Transverse colon (tissue), 4 donors: Measurements from ENCODE around the gene AVEN. TPM values are rescaled to one million over a fixed set of nuclear protein-coding genes. Genes with fewer than 3 reads are reported as not detected.

ENCODE experiments used
- DNase-seq: peaks from one replicate; pipeline ENCODE4 v3.0.0-alpha.2; 2019
- H3K27ac ChIP-seq, 4 donors: fragments of 200-600 bp; sonication (generic); 2 replicates each; pipeline ENCODE4 v1.5.1; 2016 to 2018; ENCODE audit warnings: inconsistent platforms in 4 of 4
- H3K27me3 ChIP-seq: fragments of 200-600 bp; sonication (generic); 2 replicates; pipeline ENCODE4 v1.5.1; 2017; ENCODE audit warnings: inconsistent platforms
- H3K36me3 ChIP-seq, 4 donors: fragments of 200-600 bp; sonication (generic); 2 replicates each; pipeline ENCODE4 v1.5.1; 2017 to 2019; ENCODE audit warnings: inconsistent platforms in 4 of 4
- H3K4me1 ChIP-seq, 4 donors: fragments of 200-600 bp; sonication (generic); 2 replicates each; pipeline ENCODE4 v1.5.1; 2017 to 2020; ENCODE audit warnings: inconsistent platforms in 4 of 4
- H3K4me3 ChIP-seq, 4 donors: fragments of 200-600 bp; sonication (generic); 1 replicate in 1 of 4; 2 replicates in 3 of 4; pipeline versions ENCODE4 v1.5.1 to v1.6.1; 2017 to 2019; ENCODE audit warnings: inconsistent platforms in 4 of 4
- H3K9me3 ChIP-seq, 2 donors: fragments of 200-600 bp; sonication (generic); 2 replicates each; pipeline ENCODE4 v1.5.1; 2017 to 2019; ENCODE audit warnings: inconsistent platforms in 2 of 2
- EP300 ChIP-seq: sonication (generic); formaldehyde crosslinking; IDR thresholded peaks from one replicate; pipeline ENCODE4 v1.6.1; 2017; ENCODE audit warnings: antibody characterized with exemption, low read depth
- POLR2A ChIP-seq: fragments of 450-650 bp; IDR thresholded peaks from one replicate; pipeline ENCODE4 v1.6.1; 2016; ENCODE audit warnings: antibody characterized with exemption, mild to moderate bottlenecking, moderate library complexity
- POLR2AphosphoS5 ChIP-seq, 3 donors: sonication (generic); formaldehyde crosslinking; IDR thresholded peaks; one replicate each; pipeline ENCODE4 v1.6.1; 2016; ENCODE audit warnings: antibody characterized with exemption in 3 of 3
- WGBS, 2 donors: methylation state at CpG; one replicate each; pipeline ENCODE4 v1.1.5; 2018; ENCODE audit warnings: low coverage in 1 of 2; 5-methylcytosine and 5-hydroxymethylcytosine counted together
- in situ Hi-C, 4 donors: fragments of 200-750 bp; cut with MboI; loops; one replicate each; pipeline versions ENCODE4 v1.15.0 to v1.15.1; 2017; ENCODE audit warnings: low sequenced_read_pairs in 3 of 4, low pct_ligation_motif_present in 1 of 4, low pct_unique_long_range_greater_than_20kb in 1 of 4
- intact Hi-C: fragments of 100-400 bp; cut with DNase I; formaldehyde crosslinking; loops from one replicate; pipeline ENCODE4 v1.15.1; 2023; ENCODE audit warnings: low total_unique reads
- total RNA-seq, 4 donors: library from RNA; depleted of rRNA; stranded (reverse); fragments of >200 nt; gene quantifications; one replicate each; pipeline ENCODE4 v1.1.0, GENCODE V29; 2016
- TF ChIP-seq, protein P1 (sequence below), 5 experiments: fragments of 200-600 bp in 3 of 5; fragments of 450-650 bp in 2 of 5; sonication (generic) in 3 of 5; IDR thresholded peaks; 1 replicate in 2 of 5; 2 replicates in 3 of 5; pipeline ENCODE4 v1.5.1; 2016 to 2017; ENCODE audit warnings: antibody characterized with exemption in 5 of 5, inconsistent platforms in 3 of 5, mild to moderate bottlenecking in 2 of 5, moderate library complexity in 1 of 5

Gene AVEN
- total RNA-seq, 4 donors from 2014 or later = 4.9 to 21.3 (median 7.6) TPM

DNA sequence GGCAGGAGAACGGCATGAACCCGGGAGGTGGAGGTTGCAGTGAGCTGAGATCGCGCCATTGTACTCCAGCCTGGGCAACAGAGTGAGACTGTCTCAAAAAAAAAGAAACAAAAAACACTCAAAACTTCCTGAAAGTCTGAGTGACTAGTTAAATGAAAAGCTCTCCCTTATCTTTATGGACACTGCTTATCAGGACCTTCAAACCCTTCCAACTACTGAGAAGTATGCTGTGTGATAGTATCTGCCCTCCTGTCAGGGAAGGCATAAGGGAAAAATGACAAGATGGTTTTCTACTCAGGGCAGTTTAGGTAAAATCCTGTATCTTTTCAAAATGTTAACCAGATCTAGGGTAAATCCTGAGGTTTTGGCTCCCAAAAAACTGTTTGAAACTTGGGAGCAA lies 40.9 kb upstream of the AVEN start:
- WGBS, 2 donors = 37 to 71% methylated on average over 4 of the region's 4 CpGs
- Histone ChIP-seq H3K9me3 (no peaks in the 10 kb centered on the region), H3K27ac (peak overlapping the region; percentile 46 to 76 (median 62)), H3K27me3 (no peaks in the 10 kb centered on the region), H3K4me3 (peak overlapping the region in 1 of 4 donors; percentile 23), H3K36me3 (no peaks in the 10 kb centered on the region), H3K4me1 (peaks cover 0 to 18% (median 0%) of the 10 kb centered on the region in 4 donors)
- in situ Hi-C loops = loop anchor here in 3 of 4 donors (25.0 kb wide), 3 partner anchors 257 to 507 kb away; partner anchors contain the start of genes LPCAT4 (in 2 of the 3), GOLGA8B (in 1 of the 3), NOP10 (in 1 of the 3) and NUTM1 (in 1 of the 3)
- intact Hi-C loops = no loop called here
- TF ChIP-seq EP300 (no peak), POLR2A (no peak), POLR2AphosphoS5 (IDR thresholded peaks at IDR 0.05) (no peak)
- TF ChIP-seq, protein P1, sequence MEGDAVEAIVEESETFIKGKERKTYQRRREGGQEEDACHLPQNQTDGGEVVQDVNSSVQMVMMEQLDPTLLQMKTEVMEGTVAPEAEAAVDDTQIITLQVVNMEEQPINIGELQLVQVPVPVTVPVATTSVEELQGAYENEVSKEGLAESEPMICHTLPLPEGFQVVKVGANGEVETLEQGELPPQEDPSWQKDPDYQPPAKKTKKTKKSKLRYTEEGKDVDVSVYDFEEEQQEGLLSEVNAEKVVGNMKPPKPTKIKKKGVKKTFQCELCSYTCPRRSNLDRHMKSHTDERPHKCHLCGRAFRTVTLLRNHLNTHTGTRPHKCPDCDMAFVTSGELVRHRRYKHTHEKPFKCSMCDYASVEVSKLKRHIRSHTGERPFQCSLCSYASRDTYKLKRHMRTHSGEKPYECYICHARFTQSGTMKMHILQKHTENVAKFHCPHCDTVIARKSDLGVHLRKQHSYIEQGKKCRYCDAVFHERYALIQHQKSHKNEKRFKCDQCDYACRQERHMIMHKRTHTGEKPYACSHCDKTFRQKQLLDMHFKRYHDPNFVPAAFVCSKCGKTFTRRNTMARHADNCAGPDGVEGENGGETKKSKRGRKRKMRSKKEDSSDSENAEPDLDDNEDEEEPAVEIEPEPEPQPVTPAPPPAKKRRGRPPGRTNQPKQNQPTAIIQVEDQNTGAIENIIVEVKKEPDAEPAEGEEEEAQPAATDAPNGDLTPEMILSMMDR (IDR thresholded peaks at IDR 0.05) = no peak
- DNase-seq = no peak

DNA sequence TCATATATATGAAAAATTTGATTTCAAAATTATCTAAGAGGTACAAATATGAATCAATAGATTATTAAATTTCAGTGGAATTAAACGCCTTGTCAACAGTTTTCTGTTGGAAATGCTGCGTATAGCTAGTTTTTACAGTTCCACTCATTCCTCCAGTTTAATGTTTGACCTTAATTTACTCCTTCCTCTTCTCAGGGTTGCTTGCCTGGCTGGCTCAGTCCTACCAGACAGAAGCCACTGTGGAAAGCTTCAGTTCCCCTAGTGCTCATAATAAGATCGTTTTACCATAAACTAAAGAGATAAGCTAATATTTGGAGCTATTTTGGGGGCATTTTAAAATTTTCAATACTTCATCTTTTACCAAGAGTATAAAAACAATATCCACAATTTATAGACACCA lies 39.9 kb upstream of the AVEN start:
- TF ChIP-seq, protein P1 (IDR thresholded peaks at IDR 0.05) = no peak
- TF ChIP-seq POLR2A (no peak), EP300 (no peak), POLR2AphosphoS5 (IDR thresholded peaks at IDR 0.05) (no peak)
- WGBS, 2 donors = 50 to 64% methylated on average over 3 of the region's 3 CpGs

GRCh38 chr15:34076785-34077184 lies 37.8 kb upstream of the AVEN start:
- Histone ChIP-seq H3K27me3 (no peaks in the 10 kb centered on the region), H3K36me3 (no peaks in the 10 kb centered on the region), H3K4me1 (peaks cover 0 to 11% (median 0%) of the 10 kb centered on the region in 4 donors), H3K4me3 (no peak overlapping the region), H3K9me3 (no peaks in the 10 kb centered on the region), H3K27ac (no peak overlapping the region)
- WGBS, 2 donors = 94 to 100% methylated on average over 4 of the region's 4 CpGs
- in situ Hi-C loops (loop anchor here in 3 of 4 donors (25.0 kb wide), 3 partner anchors 261 to 511 kb away; partner anchors contain the start of genes LPCAT4 (in 2 of the 3), GOLGA8B (in 1 of the 3), NOP10 (in 1 of the 3) and NUTM1 (in 1 of the 3)), intact Hi-C loops (no loop called here)
- TF ChIP-seq EP300 (no peak), POLR2AphosphoS5 (IDR thresholded peaks at IDR 0.05) (no peak), POLR2A (no peak)
- TF ChIP-seq, protein P1 (IDR thresholded peaks at IDR 0.05) = no peak
- no peak for DNase-seq

More for the DNA sequence above, 39.9 kb upstream of the AVEN start:
- H3K27me3 ChIP-seq = no peaks in the 10 kb centered on the region
- peaks cover 0 to 16% (median 0%) of the 10 kb centered on the region in 4 donors for H3K4me1 ChIP-seq
- in situ Hi-C loops = loop anchor here in 3 of 4 donors (25.0 kb wide), 3 partner anchors 258 to 508 kb away; partner anchors contain the start of genes LPCAT4 (in 2 of the 3), GOLGA8B (in 1 of the 3), NOP10 (in 1 of the 3) and NUTM1 (in 1 of the 3)
- DNase-seq = no peak
- intact Hi-C loops = no loop called here
- no peak overlapping the region for H3K4me3 ChIP-seq
- no peaks in the 10 kb centered on the region for H3K9me3 ChIP-seq
- H3K27ac ChIP-seq = peak overlapping the region in 2 of 4 donors; percentile 75 to 76
- no peaks in the 10 kb centered on the region for H3K36me3 ChIP-seq

- 78 to 100% methylated on average over 1 to 6 of the region's 6 CpGs for WGBS, 2 donors
- no peak overlapping the region for H3K4me3 ChIP-seq
- no peak for DNase-seq
- no peaks in the 10 kb centered on the region for H3K27me3 ChIP-seq
- H3K36me3 ChIP-seq = no peaks in the 10 kb centered on the region
- TF ChIP-seq EP300 (no peak), POLR2AphosphoS5 (IDR thresholded peaks at IDR 0.05) (no peak), POLR2A (no peak)
- TF ChIP-seq, protein P1 (IDR thresholded peaks at IDR 0.05) = no peak
- no peaks in the 10 kb centered on the region for H3K9me3 ChIP-seq
- H3K27ac ChIP-seq = no peak overlapping the region
- in situ Hi-C loops = loop anchor here in 2 of 4 donors (25.0 kb wide), 2 partner anchors 142 to 517 kb away; partner anchors contain the start of genes GOLGA8B (in 1 of the 2) and KATNBL1 (in 1 of the 2)
- H3K4me1 ChIP-seq = no peaks in the 10 kb centered on the region
- intact Hi-C loops = no loop called here
Measured at GRCh38 chr15:34070003-34070402, 31.0 kb upstream of the AVEN start.
